ENCODE measurements around the gene MAP3K13. TPM values are rescaled to one million over a fixed set of nuclear protein-coding genes. Genes with fewer than 3 reads are reported as not detected.

MAP3K13 gene
- total and polyA plus RNA-seq, 4 experiments from 2014 or later = 8.7 to 47.9 (median 25.4) TPM

- Histone ChIP-seq H3K27ac (ENCODE audit: low read depth, low read length) (no peak overlapping the region), H3K9me3 (ENCODE audit: control insufficient read depth in 1 of 2, low read length in 2 of 2) (no peaks in the 10 kb centered on the region), H3K4me1 (ENCODE audit: insufficient read depth, low read length) (no peaks in the 10 kb centered on the region), H3K27me3 (ENCODE audit: insufficient read depth, low read length) (no peaks in the 10 kb centered on the region), H3K4me3 (ENCODE audit: low read length in 2 of 2) (no peak overlapping the region), H3K36me3 (ENCODE audit: insufficient read depth, low read length) (no peaks in the 10 kb centered on the region)
- no peak for DNase-seq
- Mint-ChIP-seq H3K9me3 (peaks cover 0 to 6% (median 0%) of the 10 kb centered on the region in 8 donors), H3K27ac (no peak overlapping the region), H3K4me1 (no peaks in the 10 kb centered on the region), H3K27me3 (peaks cover 0 to 11% of the 10 kb centered on the region in 2 donors), H3K4me3 (no peak overlapping the region), H3K36me3 (no peaks in the 10 kb centered on the region)
- ChIA-PET POLR2A (ENCODE audit: partially characterized antibody) (no interaction called here), CTCF (ENCODE audit: partially characterized antibody) (no interaction called here)
- intact Hi-C loops (cut with micrococcal nuclease) = loop anchor here (5.0 kb wide), 2 partner anchors 206 to 226 kb away; no protein-coding TSS in a partner anchor
Observed at GRCh38 chr3:185350841-185351240, 12.1 kb upstream of the MAP3K13 start.

GRCh38 chr3:185351396-185351795 is 11.5 kb upstream of the MAP3K13 start:
- H3K9me3 Mint-ChIP-seq = peaks cover 0 to 6% (median 0%) of the 10 kb centered on the region in 8 donors
- peaks cover 0 to 11% of the 10 kb centered on the region in 2 donors for H3K27me3 Mint-ChIP-seq
- no peak overlapping the region for H3K27ac Mint-ChIP-seq
- no peak for DNase-seq
- no peaks in the 10 kb centered on the region for H3K27me3 ChIP-seq (ENCODE audit: insufficient read depth, low read length)
- CTCF ChIA-PET (ENCODE audit: partially characterized antibody) = interaction anchor here (0.7 kb wide), 1 partner anchor 42 kb away, joined by 3 read pairs; no protein-coding TSS in a partner anchor
- no peak overlapping the region for H3K4me3 ChIP-seq (ENCODE audit: low read length in 2 of 2)
- no peaks in the 10 kb centered on the region for H3K9me3 ChIP-seq (ENCODE audit: control insufficient read depth in 1 of 2, low read length in 2 of 2)
- intact Hi-C loops (cut with micrococcal nuclease) = loop anchor here (5.0 kb wide), 2 partner anchors 206 to 226 kb away; no protein-coding TSS in a partner anchor
- no peak overlapping the region for H3K4me3 Mint-ChIP-seq
- POLR2A ChIA-PET (ENCODE audit: partially characterized antibody) = no interaction called here
- no peaks in the 10 kb centered on the region for H3K36me3 Mint-ChIP-seq
- no peaks in the 10 kb centered on the region for H3K4me1 Mint-ChIP-seq
- no peaks in the 10 kb centered on the region for H3K36me3 ChIP-seq (ENCODE audit: insufficient read depth, low read length)
- H3K27ac ChIP-seq (ENCODE audit: low read depth, low read length) = no peak overlapping the region
- no peaks in the 10 kb centered on the region for H3K4me1 ChIP-seq (ENCODE audit: insufficient read depth, low read length)

- CTCF ChIA-PET (ENCODE audit: partially characterized antibody) = no interaction called here
- no peak overlapping the region for H3K27ac ChIP-seq (ENCODE audit: low read depth, low read length)
- no peaks in the 10 kb centered on the region for H3K9me3 ChIP-seq (ENCODE audit: control insufficient read depth in 1 of 2, low read length in 2 of 2)
- no peaks in the 10 kb centered on the region for H3K36me3 ChIP-seq (ENCODE audit: insufficient read depth, low read length)
- intact Hi-C loops (cut with micrococcal nuclease) = loop anchor here (5.0 kb wide), 2 partner anchors 204 to 224 kb away; no protein-coding TSS in a partner anchor
- POLR2A ChIA-PET (ENCODE audit: partially characterized antibody) = no interaction called here
- no peak overlapping the region for H3K4me3 ChIP-seq (ENCODE audit: low read length in 2 of 2)
- no peaks in the 10 kb centered on the region for H3K27me3 ChIP-seq (ENCODE audit: insufficient read depth, low read length)
- Mint-ChIP-seq H3K27ac (no peak overlapping the region), H3K27me3 (peaks cover 1 to 13% of the 10 kb centered on the region in 2 donors), H3K4me1 (no peaks in the 10 kb centered on the region), H3K4me3 (no peak overlapping the region), H3K36me3 (no peaks in the 10 kb centered on the region), H3K9me3 (peaks cover 0 to 6% (median 0%) of the 10 kb centered on the region in 8 donors)
- no peak for DNase-seq
- H3K4me1 ChIP-seq (ENCODE audit: insufficient read depth, low read length) = no peaks in the 10 kb centered on the region
Observed at GRCh38 chr3:185353225-185353624, 9.7 kb upstream of the MAP3K13 start.

- Mint-ChIP-seq H3K4me3 (no peak overlapping the region), H3K27me3 (peaks cover 5 to 15% of the 10 kb centered on the region in 2 donors), H3K27ac (no peak overlapping the region), H3K4me1 (no peaks in the 10 kb centered on the region), H3K9me3 (peaks cover 0 to 6% (median 0%) of the 10 kb centered on the region in 8 donors), H3K36me3 (no peaks in the 10 kb centered on the region)
- no peaks in the 10 kb centered on the region for H3K27me3 ChIP-seq (ENCODE audit: insufficient read depth, low read length)
- DNase-seq = peak; percentile 45 to 60 (median 52)
- ChIA-PET CTCF (ENCODE audit: partially characterized antibody) (interaction anchor here (0.6 to 1.4 kb wide), 3 partner anchors 45 to 205 kb away, joined by 3 to 4 read pairs (median 3); no protein-coding TSS in a partner anchor), POLR2A (ENCODE audit: partially characterized antibody) (no interaction called here)
- H3K4me1 ChIP-seq (ENCODE audit: insufficient read depth, low read length) = no peaks in the 10 kb centered on the region
- H3K36me3 ChIP-seq (ENCODE audit: insufficient read depth, low read length) = no peaks in the 10 kb centered on the region
- H3K4me3 ChIP-seq (ENCODE audit: low read length in 2 of 2) = no peak overlapping the region
- H3K9me3 ChIP-seq (ENCODE audit: control insufficient read depth in 1 of 2, low read length in 2 of 2) = no peaks in the 10 kb centered on the region
- intact Hi-C loops (cut with micrococcal nuclease) = loop anchor here (5.0 kb wide), 2 partner anchors 203 to 223 kb away; no protein-coding TSS in a partner anchor
- H3K27ac ChIP-seq (ENCODE audit: low read depth, low read length) = no peak overlapping the region
Observed at GRCh38 chr3:185353823-185354614, 8.9 kb upstream of the MAP3K13 start.

- no peak overlapping the region for H3K4me3 Mint-ChIP-seq
- no peaks in the 10 kb centered on the region for H3K4me1 ChIP-seq (ENCODE audit: insufficient read depth, low read length)
- no peak overlapping the region for H3K4me3 ChIP-seq (ENCODE audit: low read length in 2 of 2)
- CTCF ChIA-PET (ENCODE audit: partially characterized antibody) = no interaction called here
- peaks cover 6 to 10% of the 10 kb centered on the region in 2 donors for H3K27me3 Mint-ChIP-seq
- POLR2A ChIA-PET (ENCODE audit: partially characterized antibody) = no interaction called here
- no peaks in the 10 kb centered on the region for H3K4me1 Mint-ChIP-seq
- intact Hi-C loops (cut with micrococcal nuclease) = no loop called here
- no peaks in the 10 kb centered on the region for H3K9me3 ChIP-seq (ENCODE audit: control insufficient read depth in 1 of 2, low read length in 2 of 2)
- no peaks in the 10 kb centered on the region for H3K36me3 Mint-ChIP-seq
- H3K27me3 ChIP-seq (ENCODE audit: insufficient read depth, low read length) = no peaks in the 10 kb centered on the region
- no peak overlapping the region for H3K27ac Mint-ChIP-seq
- H3K9me3 Mint-ChIP-seq = peaks cover 0 to 1% (median 0%) of the 10 kb centered on the region in 8 donors
- DNase-seq = no peak
- no peaks in the 10 kb centered on the region for H3K36me3 ChIP-seq (ENCODE audit: insufficient read depth, low read length)
- no peak overlapping the region for H3K27ac ChIP-seq (ENCODE audit: low read depth, low read length)
Observed at GRCh38 chr3:185356499-185356898, 6.4 kb upstream of the MAP3K13 start.

- ChIA-PET CTCF (ENCODE audit: partially characterized antibody) (no interaction called here), POLR2A (ENCODE audit: partially characterized antibody) (interaction anchor here (0.7 kb wide), 1 partner anchor 137 kb away, joined by 3 read pairs; no protein-coding TSS in a partner anchor)
- Mint-ChIP-seq H3K27ac (no peak overlapping the region), H3K4me1 (peaks cover 6 to 11% (median 9%) of the 10 kb centered on the region in 4 donors), H3K27me3 (peaks cover 24 to 28% of the 10 kb centered on the region in 2 donors), H3K4me3 (peak overlapping the region in 1 of 8 donors; percentile 56), H3K36me3 (no peaks in the 10 kb centered on the region), H3K9me3 (no peaks in the 10 kb centered on the region)
- Histone ChIP-seq H3K4me1 (ENCODE audit: insufficient read depth, low read length) (peaks cover 8% of the 10 kb centered on the region), H3K27me3 (ENCODE audit: insufficient read depth, low read length) (peaks cover 6% of the 10 kb centered on the region), H3K9me3 (ENCODE audit: control insufficient read depth in 1 of 2, low read length in 2 of 2) (no peaks in the 10 kb centered on the region), H3K27ac (ENCODE audit: low read depth, low read length) (no peak overlapping the region), H3K4me3 (ENCODE audit: low read length in 2 of 2) (no peak overlapping the region), H3K36me3 (ENCODE audit: insufficient read depth, low read length) (no peaks in the 10 kb centered on the region)
- DNase-seq = no peak
- intact Hi-C loops (cut with micrococcal nuclease) = no loop called here
Observed at GRCh38 chr3:185361920-185362319, 1.0 kb upstream of the MAP3K13 start.

- Histone ChIP-seq H3K9me3 (ENCODE audit: control insufficient read depth in 1 of 2, low read length in 2 of 2) (no peaks in the 10 kb centered on the region), H3K4me3 (ENCODE audit: low read length in 2 of 2) (peak overlapping the region; percentile 15 to 17), H3K27ac (ENCODE audit: low read depth, low read length) (no peak overlapping the region), H3K27me3 (ENCODE audit: insufficient read depth, low read length) (peaks cover 6% of the 10 kb centered on the region), H3K36me3 (ENCODE audit: insufficient read depth, low read length) (no peaks in the 10 kb centered on the region), H3K4me1 (ENCODE audit: insufficient read depth, low read length) (peaks cover 8% of the 10 kb centered on the region)
- Mint-ChIP-seq H3K4me1 (peaks cover 6 to 11% (median 9%) of the 10 kb centered on the region in 4 donors), H3K27ac (no peak overlapping the region), H3K9me3 (no peaks in the 10 kb centered on the region), H3K4me3 (peak overlapping the region; percentile 69 to 87 (median 81)), H3K36me3 (no peaks in the 10 kb centered on the region), H3K27me3 (peaks cover 29 to 35% of the 10 kb centered on the region in 2 donors)
- POLR2A ChIA-PET (ENCODE audit: partially characterized antibody) = no interaction called here
- intact Hi-C loops (cut with micrococcal nuclease) = no loop called here
- peak in 1 of 5 donors; percentile 8 for DNase-seq
- CTCF ChIA-PET (ENCODE audit: partially characterized antibody) = no interaction called here
Observed at GRCh38 chr3:185363662-185364203, 797 bp downstream of the MAP3K13 start.
